ENCODE results near the gene FAM210B.
A peak's percentile ranks its signal among the peaks of the same experiment; 100 is the strongest.
"Not testable (repeated sequence)": the region's sequence is repeated elsewhere in the genome, so short reads cannot be mapped to it uniquely, and the experiment has no call there.

FAM210B gene

GRCh38 chr20:56361900-56362299 is 3.1 kb downstream of the FAM210B start:
- DNase-seq: no peak

GRCh38 chr20:56362833-56363413 is 4.1 kb downstream of the FAM210B start:
- DNase-seq: no peak

- no peak for DNase-seq
Observed at GRCh38 chr20:56363491-56363890, 4.7 kb downstream of the FAM210B start.

- no peak for DNase-seq
Observed at GRCh38 chr20:56368351-56369134, 9.8 kb downstream of the FAM210B start.

- no peak for DNase-seq
Observed at GRCh38 chr20:56369179-56369578, 10.4 kb downstream of the FAM210B start.

GRCh38 chr20:56371977-56372376 is 13.2 kb downstream of the FAM210B start:
- DNase-seq: no peak

GRCh38 chr20:56372850-56373249 is 14.1 kb downstream of the FAM210B start:
- DNase-seq: no peak

- DNase-seq: no peak
Observed at GRCh38 chr20:56373942-56374341, 15.2 kb downstream of the FAM210B start.

- no peak for DNase-seq
Observed at GRCh38 chr20:56376331-56376730, 17.6 kb downstream of the FAM210B start.

GRCh38 chr20:56378386-56378785 is 19.6 kb downstream of the FAM210B start:
- DNase-seq: no peak

- no peak for DNase-seq
Observed at GRCh38 chr20:56380375-56380774, 21.6 kb downstream of the FAM210B start.

- DNase-seq: no peak
Observed at GRCh38 chr20:56381501-56381900, 22.7 kb downstream of the FAM210B start.

- no peak for DNase-seq
Observed at GRCh38 chr20:56382696-56383095, 23.9 kb downstream of the FAM210B start.

GRCh38 chr20:56383334-56383733 is 24.6 kb downstream of the FAM210B start:
- no peak for DNase-seq

- no peak for DNase-seq
Observed at GRCh38 chr20:56385130-56385529, 26.4 kb downstream of the FAM210B start.

- no peak for DNase-seq
Observed at GRCh38 chr20:56386219-56386618, 27.4 kb downstream of the FAM210B start.

- no peak for DNase-seq
Observed at GRCh38 chr20:56388882-56389281, 30.1 kb downstream of the FAM210B start.

- DNase-seq: no peak
Observed at GRCh38 chr20:56389807-56390206, 31.0 kb downstream of the FAM210B start.

- DNase-seq: not testable (repeated sequence)
Observed at GRCh38 chr20:56390396-56390795, 31.6 kb downstream of the FAM210B start.

- DNase-seq: no peak
Observed at GRCh38 chr20:56391037-56391436, 32.3 kb downstream of the FAM210B start.

- DNase-seq: no peak
Observed at GRCh38 chr20:56391596-56392131, 32.9 kb downstream of the FAM210B start.

- peak; percentile 97 for DNase-seq
Observed at GRCh38 chr20:56392132-56392880, 33.5 kb downstream of the FAM210B start, which contains the start of the genes AURKA and CSTF1. TSS of gene AURKA (minus strand) at chr20:56392215. CDS start at chr20:56388197, 4,018 bp downstream. TSS of gene CSTF1 (plus strand) at chr20:56392645. CDS start at chr20:56395553, 2,908 bp downstream.

- no peak for DNase-seq
Observed at GRCh38 chr20:56392881-56393482, 34.2 kb downstream of the FAM210B start.
